Hippocampal formation (tissue), 2 donors: Measurements from ENCODE around the gene ARHGAP23.
"Not testable (repeated sequence)": the region's sequence is repeated elsewhere in the genome, so short reads cannot be mapped to it uniquely, and the experiment has no call there.

Experiments used
- DNase-seq, 2 donors: peaks; one replicate each; lab custom pipeline; 2025; lab: John Stamatoyannopoulos, UW

ARHGAP23 gene

GRCh38 chr17:38421871-38422827 is 6.1 kb upstream of the ARHGAP23 start:
- DNase-seq: no peak

DNA sequence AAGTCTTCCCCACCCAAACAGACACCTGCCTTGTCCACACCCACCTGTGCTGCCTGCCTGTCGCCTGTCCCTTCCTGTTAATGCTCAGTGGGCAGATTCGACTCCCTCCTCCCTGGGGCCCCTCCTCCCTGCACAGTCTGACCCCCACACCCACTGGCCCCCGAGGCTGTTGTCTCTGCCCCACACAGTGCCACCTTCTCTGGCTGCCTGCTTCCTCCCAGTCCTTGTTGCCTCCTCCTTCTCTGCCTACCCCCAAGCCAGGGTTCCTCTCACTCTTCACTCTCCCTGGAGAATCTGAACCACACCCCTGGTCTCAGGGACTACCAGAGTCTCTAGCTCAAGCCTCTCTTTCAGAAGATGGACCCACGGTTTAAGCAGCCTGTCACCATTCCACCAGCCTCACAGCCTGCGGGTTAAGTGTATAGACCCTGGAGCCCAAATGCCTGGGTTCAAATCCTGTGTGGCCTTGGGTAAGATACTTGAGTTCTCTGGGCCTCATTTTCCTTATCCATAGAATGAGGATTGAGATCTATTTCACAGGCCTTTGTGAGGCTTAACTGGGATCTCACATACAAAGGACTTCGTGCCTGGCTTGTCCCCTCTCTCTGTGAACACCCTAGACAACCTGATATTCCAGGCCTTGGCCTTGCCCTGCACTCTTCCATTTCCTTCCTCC is 3.8 kb upstream of the ARHGAP23 start:
- no peak for DNase-seq

DNA sequence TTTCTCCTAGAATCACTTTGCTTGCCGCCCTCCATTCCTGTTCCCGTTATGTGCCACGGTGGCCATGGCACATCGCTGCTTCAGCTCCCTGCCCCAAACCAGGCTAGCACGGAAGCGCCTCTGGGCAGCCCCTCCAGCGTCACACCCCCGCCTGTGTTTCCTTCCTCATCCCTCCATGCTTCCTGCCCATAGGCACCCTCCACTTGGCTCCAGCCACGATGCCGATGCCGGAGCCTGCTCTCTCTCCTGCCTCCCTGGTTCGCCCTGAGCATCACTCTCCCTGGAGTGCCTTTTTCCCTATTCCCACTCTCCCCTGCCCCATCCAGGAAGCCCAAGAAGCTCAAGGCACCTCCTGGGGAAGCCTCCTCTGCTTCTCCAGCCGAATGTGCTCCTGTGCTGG is 3.2 kb upstream of the ARHGAP23 start:
- no peak for DNase-seq

DNA sequence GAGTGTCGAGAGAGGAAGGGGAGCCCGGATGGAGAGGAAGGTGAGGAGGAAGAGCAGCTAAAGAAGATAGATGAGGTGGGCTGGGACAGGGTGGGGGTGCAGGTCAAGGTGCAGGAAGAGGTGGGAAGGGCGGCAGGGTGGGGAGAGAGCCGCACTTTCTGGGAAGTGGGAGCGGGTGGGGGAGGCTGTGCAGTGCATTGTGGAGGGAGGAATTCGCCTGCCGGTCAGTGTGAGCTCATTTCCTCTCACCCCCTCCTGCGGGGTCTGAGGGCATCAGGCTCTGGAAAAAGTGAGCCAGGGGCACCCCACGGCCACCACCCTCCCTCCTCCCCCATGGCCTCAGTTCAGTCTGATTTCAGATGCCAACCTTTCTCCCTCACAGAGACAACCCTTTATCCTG is 2.5 kb upstream of the ARHGAP23 start:
- no peak for DNase-seq

DNA sequence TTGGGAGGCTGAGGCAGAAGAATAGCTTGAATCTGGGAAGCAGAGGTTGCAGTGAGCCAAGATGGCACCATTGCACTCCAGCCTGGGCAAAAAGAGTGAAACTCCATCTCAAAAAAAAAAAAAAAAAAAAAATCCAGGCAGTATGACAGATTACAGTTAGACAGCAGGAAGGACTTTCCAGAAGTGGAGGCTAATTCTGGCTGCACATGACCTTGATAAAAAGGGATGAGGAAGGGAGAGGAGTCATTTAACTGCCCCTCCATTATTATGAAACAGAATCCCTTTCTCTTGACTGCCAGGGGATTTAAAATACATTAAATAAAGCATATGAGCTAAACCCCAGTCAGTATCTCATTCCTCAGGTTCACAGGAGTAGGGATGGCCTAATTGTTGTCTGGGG is 1.8 kb upstream of the ARHGAP23 start:
- no peak for DNase-seq

DNA sequence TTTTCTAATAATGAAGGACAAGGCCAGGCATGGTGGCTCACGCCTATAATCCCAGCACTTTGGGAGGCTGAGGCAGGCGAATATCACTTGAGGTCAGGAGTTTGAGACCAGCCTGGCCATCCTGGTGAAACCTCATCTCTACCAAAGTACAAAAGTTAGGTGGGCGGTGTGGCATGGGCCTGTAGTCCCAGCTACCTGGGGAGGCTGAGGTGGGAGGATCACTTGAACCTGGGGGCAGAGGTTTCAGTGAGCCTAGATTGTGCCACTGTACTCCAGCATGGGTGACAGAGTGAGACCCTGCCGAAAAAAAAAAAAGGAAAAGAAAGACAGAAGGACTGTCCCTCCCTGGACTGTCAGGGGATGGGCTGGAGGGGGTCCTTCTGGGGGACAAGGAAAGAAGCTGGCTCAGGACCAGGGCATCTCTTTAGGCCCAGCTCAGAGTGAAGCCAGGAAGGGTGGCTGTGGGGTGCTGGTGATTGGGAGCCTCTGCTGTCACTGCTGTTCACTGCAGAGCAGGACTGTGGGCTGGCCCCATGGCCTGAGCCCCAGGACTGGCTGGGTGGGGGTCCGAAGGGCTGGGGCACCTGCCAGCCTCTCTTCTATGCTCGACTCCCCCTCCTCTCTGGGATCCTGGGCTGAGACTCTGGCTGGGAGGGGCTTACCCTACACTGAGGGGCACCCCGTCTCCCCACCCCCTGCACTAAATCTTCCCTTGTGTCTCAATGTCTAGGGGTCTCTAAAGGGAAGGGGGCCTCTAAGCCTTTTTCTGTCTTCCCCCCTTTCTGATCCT is 909 bp upstream of the ARHGAP23 start:
- no peak for DNase-seq

DNA sequence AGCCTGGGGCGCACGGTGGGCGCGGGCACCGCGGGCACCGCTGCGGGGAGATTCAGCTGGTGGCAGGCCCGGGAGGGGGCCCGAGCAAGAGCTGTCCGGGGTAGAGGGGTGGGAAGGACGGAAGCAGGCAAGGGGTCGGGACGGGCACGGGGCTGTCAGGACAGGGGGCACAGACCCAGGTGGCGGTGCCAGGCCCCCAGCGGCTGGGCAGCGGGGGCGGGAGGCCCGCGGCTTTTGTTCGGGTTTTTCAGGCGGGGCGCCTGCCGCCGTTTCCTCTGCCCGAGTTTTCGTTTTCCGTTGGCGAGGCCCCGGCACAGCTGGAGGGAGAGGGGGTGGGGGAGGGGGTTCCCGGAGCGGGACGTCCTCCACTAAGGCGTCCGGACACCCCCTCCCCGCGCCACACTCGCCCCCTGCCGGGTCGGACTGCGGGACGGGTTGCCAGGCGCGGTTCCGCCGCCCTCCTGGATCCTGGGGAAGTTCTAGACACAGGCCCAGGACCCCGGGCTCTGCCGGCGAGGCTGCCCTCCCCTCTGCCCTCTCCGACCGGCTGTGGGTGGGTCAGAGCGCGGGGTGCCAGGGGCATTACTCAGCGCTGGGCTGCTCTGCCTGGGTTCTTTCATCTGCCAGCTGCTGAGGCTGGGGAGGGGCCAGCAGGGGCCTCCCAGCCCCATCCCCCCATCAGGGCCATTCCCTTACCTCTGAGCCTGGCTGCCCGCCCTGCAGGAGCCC is 543 bp downstream of the ARHGAP23 start:
- DNase-seq: peak; percentile 84 to 86

- DNase-seq: no peak
Measured at GRCh38 chr17:38429476-38430100, 1.3 kb downstream of the ARHGAP23 start.

GRCh38 chr17:38430316-38430715 is 2.1 kb downstream of the ARHGAP23 start:
- no peak for DNase-seq

- no peak for DNase-seq
Measured at GRCh38 chr17:38430822-38431221, 2.6 kb downstream of the ARHGAP23 start.

- DNase-seq: peak; percentile 87 to 95
Measured at GRCh38 chr17:38431346-38432145, 3.3 kb downstream of the ARHGAP23 start.

DNA sequence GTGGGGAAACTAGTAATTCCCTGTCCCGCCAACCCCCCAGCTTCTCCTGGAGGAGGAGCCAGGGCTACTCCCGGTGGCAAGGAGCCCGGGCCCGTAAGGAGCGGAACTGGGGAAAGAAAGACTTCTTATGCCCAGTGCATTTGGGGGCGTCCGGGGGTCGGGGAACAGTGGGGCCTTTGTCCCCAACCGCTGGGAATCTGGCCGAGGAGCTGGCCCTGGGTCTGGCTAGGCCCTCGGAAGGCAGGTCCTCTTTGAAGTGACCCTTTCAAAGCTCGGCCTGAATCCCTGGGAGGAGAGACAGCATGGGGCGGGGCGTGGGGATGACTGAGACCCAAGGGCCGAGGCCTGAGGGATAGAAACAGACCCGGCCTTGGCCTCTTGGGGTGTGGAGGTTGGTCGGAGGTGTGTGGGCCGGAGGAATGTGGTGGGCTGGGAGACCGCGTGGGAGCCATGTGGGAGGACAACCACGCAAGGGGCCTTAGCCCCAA is 6.0 kb downstream of the ARHGAP23 start:
- peak; percentile 25 to 67 for DNase-seq

DNA sequence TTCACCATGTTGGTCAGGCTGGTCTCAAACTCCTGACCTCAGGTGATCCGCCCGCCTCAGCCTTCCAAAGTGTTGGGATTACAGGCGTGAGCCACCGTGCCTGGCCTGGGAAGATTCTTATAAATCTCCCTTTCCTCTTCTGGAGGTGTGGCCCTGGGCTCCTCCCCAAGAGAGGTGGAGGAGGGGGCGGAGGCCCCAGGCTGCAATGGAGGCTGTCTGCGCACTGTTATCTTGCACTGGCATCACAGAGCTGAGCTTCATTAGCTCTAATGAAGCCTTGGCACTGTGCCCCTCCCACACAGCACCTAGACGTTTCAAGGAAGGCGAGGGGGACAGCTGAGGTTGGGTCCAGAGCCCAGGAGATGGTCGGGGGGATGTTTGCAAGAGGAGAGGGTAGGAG is 7.5 kb downstream of the ARHGAP23 start:
- no peak for DNase-seq

DNA sequence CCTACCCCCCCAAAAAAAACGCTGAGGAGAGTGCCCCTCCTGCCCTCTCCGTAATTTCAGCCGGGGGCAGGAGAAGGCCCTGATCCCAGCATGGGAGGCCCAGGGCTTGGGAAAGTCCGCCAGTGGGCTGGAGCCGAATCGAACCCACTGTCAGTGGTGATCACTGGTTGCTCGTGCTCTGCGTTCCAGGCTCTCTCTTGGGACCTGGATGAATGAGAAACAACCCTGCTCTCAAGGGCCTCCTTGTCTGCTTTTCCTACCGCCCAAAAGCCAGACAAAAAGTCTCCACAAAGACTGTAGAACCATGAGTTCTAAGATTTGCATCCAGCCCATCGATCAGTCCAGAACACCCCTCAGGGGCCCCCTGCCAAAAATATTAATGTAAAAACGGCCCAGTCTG is 8.1 kb downstream of the ARHGAP23 start:
- no peak for DNase-seq

DNA sequence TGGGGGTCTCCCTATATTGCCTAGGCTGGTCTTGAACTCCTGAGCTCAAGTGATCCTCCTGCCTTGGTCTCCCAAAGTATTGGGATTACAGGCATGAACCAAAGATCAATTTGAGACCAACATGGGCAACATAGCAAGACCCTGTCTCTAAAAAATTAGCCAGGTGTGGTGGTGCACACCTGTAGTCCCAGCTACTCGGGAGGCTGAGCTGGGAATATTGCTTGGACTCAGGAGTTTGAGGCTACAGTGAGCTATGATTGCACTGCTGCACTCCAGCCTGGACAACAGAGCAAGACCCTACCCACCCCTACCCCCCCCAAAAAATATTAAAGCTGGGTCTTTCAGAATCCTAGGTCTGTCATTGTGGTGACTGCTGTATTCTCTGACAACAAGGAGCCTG is 9.0 kb downstream of the ARHGAP23 start:
- DNase-seq: not testable (repeated sequence)

DNA sequence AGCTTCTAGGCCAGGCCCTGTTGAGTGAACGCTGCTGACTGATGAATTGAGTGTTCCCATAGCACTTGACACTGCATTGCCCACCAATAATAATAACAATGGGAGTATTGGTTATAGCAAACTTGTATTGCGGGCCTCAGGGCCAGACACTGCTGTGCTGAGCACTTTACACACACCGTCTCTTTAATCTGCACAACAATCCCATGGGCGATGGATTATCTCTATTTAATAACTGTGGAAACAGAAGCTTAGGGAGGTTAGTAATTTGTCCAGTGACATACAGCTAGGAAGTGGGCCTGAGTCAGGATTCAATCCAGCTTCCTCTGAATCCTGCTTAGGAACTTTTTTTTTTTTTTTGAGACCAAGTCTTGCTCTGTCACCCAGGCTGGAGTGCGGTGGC is 11.2 kb downstream of the ARHGAP23 start:
- DNase-seq: no peak

- DNase-seq: no peak
Measured at GRCh38 chr17:38440614-38441397, 12.5 kb downstream of the ARHGAP23 start.

- no peak for DNase-seq
Measured at GRCh38 chr17:38441429-38442061, 13.3 kb downstream of the ARHGAP23 start.

DNA sequence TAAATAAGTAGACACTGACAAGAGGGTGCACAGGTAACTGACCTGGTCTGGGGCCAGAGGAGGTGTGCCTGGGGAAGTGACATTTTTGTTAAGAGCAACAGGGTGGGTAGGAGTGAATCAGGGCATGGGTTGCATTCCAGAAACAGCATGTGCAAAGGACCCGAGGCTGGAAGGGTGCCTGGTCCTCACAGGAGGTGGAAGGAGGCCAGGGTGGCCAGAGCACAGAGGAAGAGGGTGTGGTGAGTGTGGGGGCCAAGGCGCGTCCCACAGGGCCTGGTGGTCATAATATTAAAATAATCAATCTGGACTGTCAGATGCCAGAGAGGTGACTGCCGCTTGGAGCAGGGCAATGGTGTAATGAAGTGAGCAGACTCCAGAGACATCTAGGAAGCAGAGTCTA is 14.3 kb downstream of the ARHGAP23 start:
- DNase-seq: no peak
